Hematopoietic multipotent progenitor cell treated with erythropoietin and hydrocortisone succinate and interleukin-3 and kit ligand, for 17 days (in vitro differentiated cells): ENCODE measurements around the gene PARM1.

Experiments
- DNase-seq: peaks from one replicate; pipeline ENCODE4 v3.0.0-alpha.2; 2015; ENCODE audit warnings: low spot score

Gene PARM1

DNA sequence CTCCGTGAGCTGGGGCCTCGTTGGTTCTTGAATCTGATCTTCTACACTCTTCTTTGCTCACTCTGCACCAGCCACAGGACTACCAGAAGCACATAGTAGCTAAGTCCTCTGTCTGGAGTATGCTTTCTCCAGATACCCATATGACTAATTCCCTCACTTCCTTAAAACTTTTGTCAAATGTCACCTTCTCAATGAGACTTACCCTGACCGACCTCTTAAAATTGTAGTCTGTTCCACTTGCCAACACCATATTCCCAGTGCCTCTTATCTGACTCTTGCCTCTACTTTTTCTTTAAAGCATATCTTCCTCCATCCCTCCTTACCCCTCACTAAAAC is 10.0 kb downstream of the PARM1 start:
- DNase-seq, result no peak

DNA sequence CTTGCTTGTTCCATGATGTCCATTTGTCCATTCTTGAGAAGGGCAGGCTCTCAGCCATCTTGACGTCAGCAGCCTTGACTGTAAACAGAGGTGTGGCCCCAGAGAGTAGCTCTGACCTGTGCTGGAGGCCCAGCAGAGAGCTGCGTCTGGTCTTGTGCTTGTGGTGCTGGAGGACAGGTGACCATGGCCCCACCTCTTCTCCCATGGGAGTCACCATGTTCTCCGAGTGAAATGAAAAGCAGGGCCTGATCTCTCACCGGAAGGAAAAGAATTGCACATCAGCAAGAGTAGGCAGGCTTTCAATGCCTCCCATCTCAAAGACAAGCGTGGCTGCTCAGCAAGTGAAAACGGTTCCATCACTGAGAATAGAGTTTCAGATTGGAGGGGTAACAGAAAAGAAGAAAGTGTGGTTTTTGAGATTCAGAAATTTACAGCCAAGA is 11.5 kb downstream of the PARM1 start:
- DNase-seq, result no peak

DNA sequence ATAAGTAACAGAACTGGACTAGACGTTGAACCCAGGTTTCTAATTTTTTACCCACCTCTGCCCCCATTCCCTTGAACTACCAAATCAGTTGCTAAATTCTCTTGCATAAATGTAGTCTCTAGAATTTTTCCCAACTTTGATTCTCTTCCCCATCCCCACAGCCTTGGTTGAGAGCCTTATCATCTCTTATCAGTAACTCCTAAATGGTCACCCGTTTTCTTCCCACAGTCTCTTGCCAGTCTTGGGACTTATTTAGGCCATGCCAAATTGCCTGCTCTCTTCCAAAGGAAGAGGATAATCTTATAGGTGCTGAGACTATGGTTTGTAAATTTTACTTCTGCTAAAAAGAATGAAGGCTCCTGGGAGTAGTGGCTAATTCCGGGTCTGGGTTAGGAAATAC is 13.3 kb downstream of the PARM1 start:
- no peak for DNase-seq

DNA sequence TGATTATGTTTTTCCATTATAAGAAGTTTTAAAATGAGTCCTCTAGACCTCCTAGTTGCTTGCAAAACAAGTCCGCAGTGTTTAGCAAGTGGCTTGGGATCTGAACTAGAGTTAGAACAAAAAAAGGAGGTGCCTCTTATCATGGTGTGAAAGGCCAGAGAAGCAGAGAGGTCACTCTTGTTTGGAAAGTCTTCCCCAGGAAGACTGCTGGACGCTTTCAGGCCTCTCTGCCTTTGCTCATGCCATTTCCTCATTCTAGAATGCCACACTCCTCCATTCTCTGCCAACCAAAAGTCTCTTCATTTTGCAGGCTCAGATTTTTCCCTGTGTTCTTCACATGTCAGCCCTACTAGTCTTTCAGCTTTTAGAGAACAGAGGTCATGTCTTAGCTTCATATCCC is 14.9 kb downstream of the PARM1 start:
- no peak for DNase-seq

DNA sequence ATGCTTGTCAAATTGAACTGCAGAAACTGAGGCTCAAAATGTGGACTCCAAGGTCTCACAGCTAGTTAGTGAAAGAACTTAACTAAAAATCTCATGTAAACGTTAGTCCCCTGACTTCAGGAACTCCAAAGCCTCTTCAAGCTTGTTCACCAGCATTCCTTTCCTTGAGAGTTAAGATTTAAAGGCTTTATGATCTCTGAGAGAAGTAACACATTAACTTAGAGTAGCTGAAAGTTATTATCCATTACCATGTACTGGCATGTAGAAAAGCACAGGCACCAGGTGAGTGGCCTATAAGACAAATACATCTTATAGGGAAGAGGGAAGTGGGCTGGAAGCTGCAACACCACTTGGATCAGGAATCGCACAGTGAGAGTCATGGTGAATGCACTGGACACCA is 15.3 kb downstream of the PARM1 start:
- DNase-seq, result no peak

DNA sequence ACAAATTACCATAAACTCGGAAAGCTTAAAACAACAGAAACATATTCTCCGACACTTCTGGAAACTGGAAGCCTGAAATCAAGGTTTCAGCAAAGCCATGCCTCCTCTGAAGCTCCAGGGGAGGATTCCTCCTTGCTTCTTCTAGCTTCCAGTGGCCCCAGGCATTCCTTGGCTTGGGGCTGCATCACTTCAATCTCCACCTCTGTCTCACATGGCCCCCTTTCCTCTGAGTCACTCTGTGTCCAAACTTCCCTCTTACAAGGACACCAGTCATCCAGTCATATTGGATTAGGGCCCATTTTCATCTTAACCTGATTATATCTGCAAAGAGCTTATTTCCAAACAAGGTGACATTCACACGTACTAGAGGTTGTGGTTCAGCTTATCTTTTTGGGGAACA is 17.3 kb downstream of the PARM1 start:
- no peak for DNase-seq

DNA sequence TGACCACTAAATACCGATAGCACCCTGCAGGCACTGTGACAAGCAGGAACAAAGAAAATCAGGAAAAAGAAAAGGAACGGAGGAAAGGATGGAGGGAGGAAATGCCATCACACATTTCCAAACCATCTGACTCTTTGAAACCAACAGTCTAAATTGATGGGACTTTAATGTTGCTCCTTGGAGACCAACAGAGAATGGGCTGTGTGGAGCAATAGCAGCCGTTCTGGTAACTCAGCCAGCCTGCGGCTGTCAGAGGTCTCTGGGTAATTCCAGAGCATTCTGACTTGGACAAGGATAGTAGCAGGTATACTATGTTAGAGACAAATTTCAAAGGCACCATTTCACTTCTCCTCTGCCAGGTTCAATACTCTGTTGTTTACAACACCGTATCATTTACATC is 18.0 kb downstream of the PARM1 start:
- DNase-seq, result no peak

DNA sequence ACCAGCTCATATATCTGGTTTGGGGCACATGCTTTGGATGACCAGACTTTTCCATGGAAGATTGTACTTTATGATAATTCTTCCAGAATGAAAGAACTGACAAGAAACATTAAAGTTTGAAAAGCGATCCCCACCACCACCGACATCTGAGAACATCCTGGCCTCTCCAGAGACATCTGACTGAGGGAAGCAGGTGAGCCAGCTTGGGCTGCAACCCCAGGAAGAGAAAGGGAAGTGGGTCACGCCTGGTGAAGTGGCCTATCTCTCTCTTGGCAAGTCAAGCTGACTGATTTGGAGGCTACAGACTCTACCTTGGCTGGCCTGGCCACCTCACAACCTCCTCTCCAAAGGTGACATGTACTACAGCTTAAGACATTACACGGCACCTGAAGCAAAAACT is 20.7 kb downstream of the PARM1 start:
- no peak for DNase-seq

DNA sequence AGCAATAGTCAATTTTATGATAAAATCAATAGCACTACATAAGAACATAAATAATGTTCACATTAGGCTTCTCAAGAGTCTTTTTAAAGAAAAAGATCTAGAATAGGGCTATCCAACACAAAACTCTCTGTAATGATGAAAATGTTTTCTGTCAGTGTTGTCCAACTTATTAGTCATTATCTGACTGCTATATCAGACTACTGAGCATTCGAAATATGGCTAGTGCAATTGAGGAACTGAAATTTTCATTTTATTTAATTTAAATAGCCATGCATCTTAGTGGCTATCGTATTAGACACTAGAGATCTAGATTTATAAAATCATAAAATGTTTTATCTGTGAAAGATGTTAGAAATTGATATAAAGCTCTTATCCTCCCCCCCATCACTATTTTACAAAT is 26.0 kb downstream of the PARM1 start:
- no peak for DNase-seq

DNA sequence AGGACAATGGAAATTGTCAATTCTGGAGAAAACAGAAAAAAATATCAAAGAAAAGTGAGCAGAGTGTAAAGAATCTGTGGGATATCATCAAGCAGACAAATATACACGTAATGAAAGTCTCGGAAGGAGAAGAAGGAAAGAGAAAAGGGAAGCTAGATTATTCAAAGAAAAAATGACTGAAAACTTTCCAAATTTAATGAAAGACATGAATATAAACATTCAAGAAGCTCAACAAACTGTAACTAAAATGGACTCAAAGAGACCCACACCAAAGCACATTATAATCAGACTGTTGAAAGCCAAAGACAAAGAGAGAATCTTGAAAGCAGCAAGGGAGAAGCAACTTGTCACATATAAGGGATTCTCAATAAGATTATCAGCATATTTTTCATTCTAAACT is 28.3 kb downstream of the PARM1 start:
- DNase-seq, result no peak

DNA sequence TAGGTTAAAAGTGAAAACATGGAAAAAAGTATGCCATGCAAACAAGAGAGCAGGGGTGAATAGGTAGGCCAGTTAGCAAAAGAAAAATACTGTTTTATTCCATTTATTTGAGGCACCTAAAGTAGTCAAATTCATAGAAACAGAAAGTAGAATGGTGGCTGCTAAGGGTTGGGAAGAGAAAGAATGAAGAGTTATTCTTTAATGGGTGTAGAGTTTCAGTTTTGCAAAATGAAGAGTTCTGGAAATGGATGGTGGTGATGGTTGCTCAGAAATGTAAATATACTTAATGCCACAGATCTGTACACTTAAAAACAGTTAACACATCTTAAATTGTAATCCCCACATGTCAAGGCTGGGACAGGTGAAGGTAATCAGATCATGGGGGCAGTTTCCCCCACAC is 29.7 kb downstream of the PARM1 start:
- DNase-seq, result no peak

DNA sequence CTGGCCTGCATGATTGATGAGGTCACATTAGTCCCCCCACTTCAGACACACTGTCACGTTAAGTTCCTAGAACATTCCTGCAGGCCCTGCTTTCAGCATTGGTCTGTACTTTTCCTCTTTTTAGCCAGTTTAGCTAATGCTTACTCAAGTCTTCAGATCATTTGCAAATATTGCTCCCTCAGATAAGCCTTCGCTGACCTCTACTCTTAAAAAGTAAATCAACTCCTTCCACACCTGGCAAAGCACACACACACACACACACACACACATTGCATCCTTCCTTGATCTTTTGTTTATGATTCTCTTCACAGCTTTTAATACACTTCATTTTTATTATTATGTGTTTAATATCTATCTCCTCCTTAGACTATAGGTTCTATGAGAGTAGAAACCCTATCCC is 31.4 kb downstream of the PARM1 start:
- DNase-seq, result no peak

DNA sequence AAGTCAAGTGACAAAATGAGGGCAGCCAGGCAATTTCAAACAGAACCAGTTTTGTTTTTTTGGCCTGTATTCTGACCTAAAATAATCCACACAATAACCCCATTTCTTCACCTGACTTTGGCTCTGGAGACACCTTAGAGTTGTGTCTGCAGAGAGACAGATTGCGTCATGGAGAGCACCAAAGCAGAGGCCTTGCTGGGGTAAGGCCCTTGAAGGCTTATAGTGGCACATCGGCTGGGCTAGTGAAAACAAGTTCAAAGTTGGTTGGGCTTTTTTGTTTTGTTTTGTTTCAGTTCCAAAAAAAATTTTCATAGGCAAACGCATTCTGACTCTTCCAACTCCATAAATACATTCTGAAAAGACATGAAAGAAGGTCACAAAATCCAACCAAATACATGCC is 34.4 kb downstream of the PARM1 start:
- no peak for DNase-seq

DNA sequence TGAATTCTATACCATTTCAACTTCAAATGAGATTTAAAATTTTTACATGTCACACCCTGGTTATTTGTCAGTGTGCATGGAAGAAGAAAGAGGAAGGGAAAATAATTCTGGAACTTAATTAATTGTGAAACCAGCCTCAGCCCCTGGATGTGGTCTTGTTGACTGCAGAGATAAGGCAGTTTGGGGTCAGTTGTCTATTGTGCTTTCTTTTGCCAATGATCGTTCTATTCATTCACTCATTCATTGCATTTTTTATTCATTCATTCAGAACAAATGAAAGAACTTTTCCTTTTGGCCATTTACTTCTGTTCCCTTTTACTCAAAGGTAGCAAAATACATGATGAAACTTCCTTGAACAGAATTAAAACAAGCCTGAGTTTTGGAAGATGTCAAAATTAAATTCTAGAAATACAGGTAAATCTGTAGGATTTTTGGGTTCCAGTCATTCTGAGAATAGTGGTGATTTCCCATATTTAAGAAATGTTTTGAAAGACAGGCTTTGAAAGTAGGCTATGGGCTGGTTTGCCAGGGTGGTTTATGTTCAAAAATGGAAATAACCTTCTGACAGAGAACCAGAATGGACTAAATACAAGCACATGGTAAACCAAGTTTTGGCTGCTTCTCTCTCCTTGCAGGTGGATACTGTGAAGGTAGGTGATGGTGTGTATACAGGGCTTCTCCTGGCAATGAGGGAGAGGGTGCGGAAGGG is 35.7 kb downstream of the PARM1 start:
- no peak for DNase-seq

DNA sequence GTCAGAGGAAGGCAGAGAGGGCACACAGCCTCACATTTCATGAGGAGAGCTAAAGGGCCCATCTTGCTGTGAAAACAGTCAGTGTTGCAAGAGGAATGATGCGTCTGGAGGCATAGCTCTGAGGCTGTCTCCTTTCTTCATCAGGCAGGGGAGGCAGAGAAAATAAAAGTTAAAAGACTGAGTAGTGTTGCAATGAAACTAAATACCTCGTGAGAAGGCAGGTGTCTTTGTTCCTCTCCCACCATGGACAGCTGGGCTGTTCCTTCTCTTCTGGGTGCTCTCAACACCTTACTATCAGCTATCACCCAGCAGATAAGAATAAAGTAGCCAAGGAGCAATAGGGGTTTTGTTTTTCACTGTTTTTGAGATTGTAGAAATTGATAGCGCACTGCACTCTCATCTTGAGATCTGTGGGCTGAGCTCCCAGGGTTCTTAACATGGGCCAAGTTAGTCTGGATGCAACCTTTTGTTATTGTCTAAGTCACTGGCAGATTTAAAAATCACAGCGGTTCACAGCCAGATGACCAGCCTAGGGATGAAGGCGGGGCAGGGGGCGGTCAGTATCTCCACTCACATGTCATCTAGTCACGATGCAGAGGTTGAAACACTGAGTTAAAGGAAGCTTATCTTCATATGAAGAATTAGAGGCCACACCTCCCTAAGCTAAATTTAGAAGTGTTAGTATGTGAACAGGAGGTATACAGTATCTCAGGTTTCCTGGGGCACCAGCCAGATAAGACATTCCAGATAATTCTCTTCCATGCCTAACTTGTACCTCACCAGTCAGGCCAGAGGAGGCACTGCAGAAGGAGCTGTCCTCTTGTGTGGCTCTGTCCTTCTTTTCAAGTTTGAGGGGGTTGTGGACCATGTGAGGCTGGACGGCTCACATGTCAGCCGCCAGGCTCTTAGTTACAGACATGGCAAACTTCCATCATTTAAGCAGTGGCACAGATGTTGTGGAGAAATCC is 36.9 kb downstream of the PARM1 start:
- DNase-seq, result no peak

DNA sequence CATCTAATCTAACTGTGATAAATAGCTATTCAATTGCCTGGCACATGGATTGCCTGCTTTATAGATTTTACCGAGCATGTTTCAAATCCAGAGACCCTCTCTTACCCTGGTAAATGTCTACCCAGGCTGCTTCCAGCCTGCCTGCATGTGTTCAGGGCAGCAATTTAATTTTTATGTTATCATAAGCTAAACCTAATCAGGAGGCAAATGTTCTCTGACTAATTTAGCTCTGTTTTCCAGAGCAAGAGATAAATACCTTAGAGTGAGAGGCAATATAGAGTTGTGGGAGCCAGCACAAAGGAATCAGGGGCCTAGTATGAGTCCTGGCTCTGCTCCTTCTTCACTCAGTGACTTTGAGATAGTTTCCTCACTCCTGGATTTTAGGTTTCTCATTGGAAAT is 37.7 kb downstream of the PARM1 start:
- DNase-seq, result no peak

DNA sequence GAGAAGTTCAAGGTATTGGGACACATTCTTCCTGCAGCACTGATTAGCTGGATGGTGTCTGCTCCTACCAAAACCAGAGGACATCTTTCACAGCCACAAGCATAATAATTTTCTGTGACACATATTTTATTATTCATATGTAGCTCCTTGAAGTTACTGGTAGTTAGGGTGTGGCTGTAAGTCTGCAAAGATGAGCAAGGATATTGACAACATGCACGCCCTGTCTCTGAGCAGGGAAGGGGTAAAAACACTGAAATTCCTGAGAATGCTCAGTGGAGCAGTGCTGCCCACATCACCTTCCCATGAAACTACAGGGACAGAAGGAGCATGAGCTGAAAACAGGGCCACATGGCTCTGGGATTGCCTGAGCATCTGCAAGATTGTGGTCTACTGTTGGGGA is 38.9 kb downstream of the PARM1 start:
- DNase-seq, result no peak

DNA sequence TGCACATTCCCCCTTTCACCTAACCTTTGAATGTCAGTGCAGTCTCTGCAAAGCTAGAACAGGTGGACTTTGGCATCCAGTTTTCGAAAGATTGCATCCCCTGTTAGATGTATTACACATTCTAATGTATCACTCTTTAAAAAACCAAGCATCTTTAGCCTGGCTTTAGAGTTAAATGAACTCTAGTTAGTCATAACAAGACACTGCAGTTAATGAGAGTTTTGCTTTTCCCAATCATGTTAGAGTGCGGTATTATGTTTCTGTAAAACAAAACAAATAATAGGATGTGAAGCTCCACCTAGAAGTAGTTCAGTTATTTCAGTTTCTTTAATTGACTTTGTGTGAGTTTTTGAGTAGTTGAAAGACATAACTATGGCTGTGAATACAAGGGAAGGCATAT is 42.2 kb downstream of the PARM1 start:
- no peak for DNase-seq

DNA sequence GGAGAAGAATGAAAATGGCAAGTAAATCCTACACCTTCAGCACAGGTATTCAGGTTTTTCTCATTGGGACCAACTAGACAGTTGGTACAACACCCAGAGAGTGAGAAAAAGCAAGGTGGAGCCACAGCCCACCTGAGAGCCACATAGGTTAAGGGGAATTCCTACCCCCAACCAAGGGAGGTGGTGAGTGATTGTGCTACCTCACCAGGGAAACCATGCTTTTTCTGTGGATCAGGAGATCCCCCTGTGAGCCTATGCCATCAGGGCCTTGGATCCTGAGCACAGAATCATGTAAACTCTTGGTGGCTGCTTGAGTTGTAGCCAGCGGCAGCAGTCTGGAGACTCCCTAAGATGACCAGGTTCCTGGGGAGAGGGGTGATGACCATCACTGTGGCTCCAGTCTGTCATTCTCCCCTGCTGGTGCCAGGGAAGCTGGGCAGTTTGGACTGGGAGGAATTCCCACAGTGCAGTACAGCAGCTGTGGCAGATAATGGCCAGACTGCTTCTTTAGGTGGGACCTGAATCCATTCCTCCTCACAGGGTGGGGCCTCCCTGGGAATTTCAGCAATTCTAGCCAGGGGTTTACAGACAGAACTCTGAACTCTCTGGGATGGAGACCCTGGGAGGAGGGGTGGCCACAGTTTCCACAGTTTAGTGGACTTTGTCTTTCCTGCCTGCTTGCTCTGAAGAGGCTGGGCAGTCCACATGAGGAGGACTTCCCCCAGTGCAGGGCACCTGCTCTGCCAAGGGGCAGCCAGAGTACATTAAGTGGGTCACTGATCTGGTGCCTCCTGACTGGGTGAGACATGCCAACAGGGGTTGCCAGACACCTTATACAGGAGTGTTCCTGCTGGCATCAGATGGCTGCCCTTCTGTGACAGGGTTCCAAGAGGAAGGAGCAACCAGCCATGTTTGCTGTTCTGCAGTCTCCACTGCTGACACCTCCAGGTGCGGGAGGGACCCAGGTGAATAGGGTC is 43.2 kb downstream of the PARM1 start:
- DNase-seq, result no peak

DNA sequence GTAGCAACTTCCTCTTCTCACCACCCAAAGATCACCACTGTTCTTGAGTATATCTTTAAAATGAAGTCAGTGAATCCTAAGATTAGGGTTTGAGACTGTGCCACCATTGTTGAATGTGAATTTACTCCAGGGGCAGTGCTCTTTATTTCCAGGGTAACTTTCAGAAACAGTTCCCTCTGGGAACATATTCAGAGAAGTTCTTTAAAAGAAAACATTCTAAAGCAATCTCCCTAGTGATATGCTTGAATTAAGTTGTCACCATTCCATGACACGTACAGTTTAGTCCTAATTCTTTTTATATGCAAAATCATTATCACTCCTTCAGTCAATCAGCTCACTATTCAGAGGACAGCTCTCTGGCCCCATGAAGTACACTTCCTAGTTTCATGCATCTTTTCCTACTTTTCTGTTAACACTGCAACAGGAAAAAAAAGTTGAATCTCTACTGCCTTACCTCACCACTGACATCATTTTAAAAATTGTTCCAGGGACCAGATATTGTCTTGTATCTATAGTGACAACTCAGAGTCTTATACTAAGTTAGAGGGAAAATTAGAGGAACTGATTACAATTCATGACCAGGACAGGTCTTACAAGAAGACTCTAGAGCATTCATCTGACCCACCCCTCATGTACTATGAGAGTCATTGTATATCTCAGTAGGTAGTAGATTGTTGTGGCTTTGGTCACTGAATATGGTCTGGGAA is 49.8 kb downstream of the PARM1 start:
- no peak for DNase-seq

DNA sequence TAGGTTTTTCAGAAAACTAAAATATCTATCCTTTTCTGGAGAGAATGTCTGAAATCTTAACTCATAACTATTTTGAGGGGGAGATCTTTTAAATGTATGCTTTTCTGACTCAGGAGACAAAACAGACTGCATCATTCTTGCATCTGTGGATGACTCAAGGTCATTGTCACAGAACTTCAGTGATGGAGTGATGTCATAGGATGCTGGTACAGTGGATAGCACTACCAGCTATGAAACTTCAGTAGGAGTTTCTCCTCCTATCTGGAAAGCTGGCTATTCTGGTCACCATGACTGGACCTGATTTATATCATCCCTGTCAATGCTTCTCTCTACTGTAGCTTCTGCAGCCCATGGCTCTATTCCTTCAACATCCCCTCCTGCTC is 50.3 kb downstream of the PARM1 start:
- no peak for DNase-seq
